HCT116 (cell line): Measurements from ENCODE around the gene SLC25A1. TPM values are rescaled to one million over a fixed set of nuclear protein-coding genes. Genes with fewer than 3 reads are reported as not detected.

Source experiments
- ATAC-seq: fragments of 200-7000 bp; cut with Tn5 transposase; 2 replicates; pipeline ENCODE4 v1.9.1; 2020; ENCODE audit warnings: mild to moderate bottlenecking, moderate library complexity
- BruUV-seq: library from RNA; stranded (reverse); fragments of 400-500 nt; replicated peaks from 2 replicates; lab custom pipeline; 2021; lab: Mats Ljungman, UMichigan
- CTCF ChIA-PET: fragments of 300-600 bp; sonication (Branson Sonifier 250); formaldehyde crosslinking; loops from one replicate; lab custom pipeline; 2021; ENCODE audit warnings: antibody characterized with exemption; lab: Charles Lee
- POLR2A ChIA-PET: fragments of 300-600, 350-600 bp; sonication (Branson Sonifier 250); formaldehyde crosslinking; loops from one replicate; lab custom pipeline; 2021; ENCODE audit warnings: antibody characterized with exemption; lab: Charles Lee
- RAD21 ChIA-PET, 2 experiments: fragments of 300-600 bp; sonication (Branson Sonifier 250); formaldehyde crosslinking; loops; one replicate each; lab custom pipeline; 2023; ENCODE audit warnings: low total read pairs in 2 of 2; ENCODE audit not compliant: uncharacterized antibody in 2 of 2, unreplicated experiment in 2 of 2, low non-redundant PET in 1 of 2; lab: Charles Lee
- DNase-seq: peaks from one replicate; pipeline ENCODE4 v3.0.0-alpha.2; 2010; ENCODE audit warnings: low read depth, low spot score
- H2AFZ ChIP-seq: fragments of 200-600 bp; shearing (Covaris generic), sonication (generic); 2 replicates; pipeline ENCODE4 v1.6.1; 2017; ENCODE audit warnings: low read depth, mixed run types, mixed read lengths, antibody characterized with exemption, low read length; ENCODE audit not compliant: poor library complexity, severe bottlenecking
- H3K27ac ChIP-seq: 2 replicates; pipeline ENCODE4 v1.5.1; 2012; ENCODE audit warnings: low read depth, low read length
- H3K27me3 ChIP-seq: fragments of 200-600 bp; sonication (generic); 2 replicates; pipeline ENCODE4 v1.6.1; 2016; ENCODE audit warnings: mixed run types, low read length, mixed read lengths; ENCODE audit not compliant: insufficient read depth
- H3K36me3 ChIP-seq, 2 experiments: fragments of 200-500 bp in 1 of 2; fragments of 200-600 bp in 1 of 2; sonication (Bioruptor generic) in 1 of 2; sonication (generic) in 1 of 2; 2 replicates each; pipeline versions ENCODE4 v1.5.1 to v1.6.1; 2014 to 2016; ENCODE audit warnings: low read length in 2 of 2, inconsistent platforms in 1 of 2, mixed read lengths in 1 of 2, mixed run types in 1 of 2; ENCODE audit not compliant: insufficient read depth in 2 of 2, control insufficient read depth in 1 of 2
- H3K4me1 ChIP-seq, 2 experiments: fragments of 200-600 bp in 1 of 2; sonication (generic) in 1 of 2; 2 replicates each; pipeline versions ENCODE4 v1.5.1 to v1.6.1; 2012 to 2017; ENCODE audit warnings: low read length in 2 of 2, inconsistent platforms in 1 of 2, mild to moderate bottlenecking in 1 of 2, mixed read lengths in 1 of 2, mixed run types in 1 of 2, moderate library complexity in 1 of 2; ENCODE audit not compliant: insufficient read depth in 2 of 2, control insufficient read depth in 1 of 2
- H3K4me2 ChIP-seq: fragments of 200-600 bp; sonication (generic); 2 replicates; pipeline ENCODE4 v1.6.1; 2017; ENCODE audit warnings: mixed run types, low read length, mixed read lengths
- H3K4me3 ChIP-seq, 2 experiments: fragments of 200-600 bp in 1 of 2; sonication (generic) in 1 of 2; replicated peaks in 1 of 2; 2 replicates each; pipeline ENCODE4 v1.5.1; 2011 to 2016; ENCODE audit warnings: low read length in 2 of 2, control low read depth in 1 of 2, low read depth in 1 of 2, mild to moderate bottlenecking in 1 of 2, mixed read lengths in 1 of 2, mixed run types in 1 of 2
- H3K79me2 ChIP-seq: fragments of 200-600 bp; sonication (generic); 2 replicates; pipeline ENCODE4 v1.6.1; 2017; ENCODE audit warnings: mild to moderate bottlenecking, mixed run types, low read length, moderate library complexity, mixed read lengths; ENCODE audit not compliant: insufficient read depth
- H3K9ac ChIP-seq: fragments of 200-600 bp; sonication (generic); 2 replicates; pipeline ENCODE4 v1.6.1; 2016; ENCODE audit warnings: low read length, mixed read lengths
- H3K9me2 ChIP-seq: fragments of 200-600 bp; sonication (generic), shearing (Covaris generic); 2 replicates; pipeline ENCODE4 v1.6.1; 2017; ENCODE audit warnings: mixed run types, mild to moderate bottlenecking, moderate library complexity; ENCODE audit not compliant: insufficient read depth
- H3K9me3 ChIP-seq, 2 experiments: fragments of 200-500 bp in 1 of 2; fragments of 200-600 bp in 1 of 2; sonication (Bioruptor generic) in 1 of 2; sonication (generic) in 1 of 2; 2 replicates each; pipeline ENCODE4 v1.6.1; 2014 to 2017; ENCODE audit warnings: low read length in 2 of 2, mixed read lengths in 2 of 2, inconsistent platforms in 1 of 2, low read depth in 1 of 2, mild to moderate bottlenecking in 1 of 2, mixed run types in 1 of 2, moderate library complexity in 1 of 2; ENCODE audit not compliant: control insufficient read depth in 1 of 2, insufficient read depth in 1 of 2
- H4K20me1 ChIP-seq: fragments of 200-600 bp; sonication (generic), shearing (Covaris generic); 2 replicates; pipeline ENCODE4 v1.6.1; 2017; ENCODE audit warnings: mixed run types, mild to moderate bottlenecking, moderate library complexity; ENCODE audit not compliant: insufficient read depth
- EGR1 ChIP-seq: IDR thresholded peaks from 2 replicates; pipeline ENCODE4 v1.6.1; 2012; ENCODE audit warnings: low read depth
- ELF1 ChIP-seq: IDR thresholded peaks from 2 replicates; pipeline ENCODE4 v1.6.1; 2012; ENCODE audit warnings: low read depth, borderline replicate concordance
- EZH2 ChIP-seq: fragments of 200-600 bp; sonication (generic); IDR thresholded peaks from 2 replicates; pipeline ENCODE4 v1.6.1; 2017; ENCODE audit warnings: antibody characterized with exemption, mixed run types
- EZH2phosphoT487 ChIP-seq: fragments of 200-600 bp; IDR thresholded peaks from 2 replicates; pipeline ENCODE4 v1.6.1; 2018; ENCODE audit warnings: antibody characterized with exemption, borderline replicate concordance
- JUND ChIP-seq: IDR thresholded peaks from 2 replicates; pipeline ENCODE4 v1.6.1; 2012
- POLR2A ChIP-seq: IDR thresholded peaks from 2 replicates; pipeline ENCODE4 v1.7.0; 2011; ENCODE audit warnings: borderline replicate concordance; ENCODE audit not compliant: insufficient read depth, insufficient read length; ENCODE audit errors: extremely low read depth
- POLR2AphosphoS5 ChIP-seq: IDR thresholded peaks from 2 replicates; pipeline ENCODE4 v1.6.1; 2011; ENCODE audit warnings: mild to moderate bottlenecking, low read depth, low read length, moderate library complexity
- SP1 ChIP-seq: IDR thresholded peaks from 2 replicates; pipeline ENCODE4 v1.6.1; 2012; ENCODE audit warnings: low read depth
- TCF7L2 ChIP-seq: IDR thresholded peaks from 2 replicates; pipeline ENCODE4 v1.7.0; 2011; ENCODE audit warnings: borderline replicate concordance, inconsistent platforms; ENCODE audit not compliant: insufficient read depth, insufficient read length; ENCODE audit errors: extremely low read depth
- YY1 ChIP-seq: IDR thresholded peaks from 2 replicates; pipeline ENCODE4 v1.6.1; 2011; ENCODE audit warnings: low read length, low read depth, moderate library complexity, mild to moderate bottlenecking; ENCODE audit not compliant: insufficient replicate concordance; ENCODE audit errors: extremely low read depth
- ZFX ChIP-seq: fragments of 450-650 bp; IDR thresholded peaks from 2 replicates; pipeline ENCODE4 v1.6.1; 2017
- ZNF274 ChIP-seq: fragments of 200-500 bp; sonication (Bioruptor generic); IDR thresholded peaks from 2 replicates; pipeline ENCODE4 v1.6.1; 2014; ENCODE audit warnings: mild to moderate bottlenecking, low read depth, low read length, inconsistent platforms
- intact Hi-C: fragments of 100-400 bp; cut with micrococcal nuclease; formaldehyde crosslinking; loops from 2 replicates; pipeline ENCODE4 v1.10.0; 2022
- total RNA-seq: library from RNA; stranded (reverse); gene quantifications from one replicate; pipeline ENCODE4 v1.2.1, GENCODE V29; 2021; ENCODE audit not compliant: unreplicated experiment
- TF ChIP-seq, protein P1 (sequence below): IDR thresholded peaks from 2 replicates; pipeline ENCODE4 v1.6.1; 2012; ENCODE audit warnings: low read depth
- TF ChIP-seq, protein P2 (sequence below): IDR thresholded peaks from 2 replicates; pipeline ENCODE4 v1.6.1; 2012

The SLC25A1 gene
- total RNA-seq, 1 experiment from 2014 or later: 146 TPM

DNA sequence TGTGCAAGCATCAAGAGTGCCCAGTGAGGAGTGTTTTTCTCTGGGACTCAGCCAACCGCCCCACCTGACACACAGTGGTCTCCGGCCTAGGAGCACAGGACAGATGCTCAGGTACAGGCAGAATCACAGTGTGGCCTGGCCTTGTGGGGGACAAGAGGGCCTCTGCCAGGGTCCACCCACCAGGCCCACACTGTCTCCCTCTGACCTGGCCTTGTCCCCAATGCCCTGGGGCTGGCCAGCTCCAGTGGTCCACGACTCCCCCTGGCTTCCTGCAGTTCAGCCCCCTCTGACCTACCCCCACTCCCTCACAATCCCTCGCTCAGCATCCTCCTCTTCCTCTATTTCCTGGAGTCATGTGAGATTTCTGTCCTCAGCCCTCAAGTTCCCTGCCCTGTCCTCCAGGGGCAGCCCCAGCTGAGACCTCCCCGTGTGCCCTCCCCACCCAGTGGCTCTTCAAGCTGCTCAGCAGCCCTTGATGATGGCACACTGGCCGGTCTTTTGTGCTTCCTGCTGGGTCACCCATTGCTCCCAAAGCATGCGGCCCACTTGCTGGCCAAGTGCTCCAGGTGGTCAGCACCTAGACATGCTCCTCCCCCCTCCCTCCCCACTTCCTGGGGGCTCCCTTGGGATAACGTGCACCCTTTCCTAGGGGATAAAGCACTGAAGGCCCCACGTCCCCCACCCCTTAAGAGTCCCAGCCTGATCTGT is 45.7 kb downstream of the SLC25A1 start:
- TF ChIP-seq EZH2phosphoT487 (no peak), POLR2AphosphoS5 (no peak), SP1 (no peak), ELF1 (no peak), ZNF274 (no peak)
- intact Hi-C loops: no loop called here
- H3K36me3 ChIP-seq: peaks cover 11 to 15% of the 10 kb centered on the region in 2 experiments; a peak in 3 of 4 replicates
- H4K20me1 ChIP-seq: no peaks in the 10 kb centered on the region
- ChIA-PET CTCF (interaction anchor here (1.6 kb wide), 1 partner anchor 12 kb away, joined by 5 read pairs; the partner anchor contains the start of gene ESS2), POLR2A (no interaction called here), RAD21 (no interaction called here)
- no peaks in the 10 kb centered on the region for H3K79me2 ChIP-seq
- H2AFZ ChIP-seq: no peak overlapping the region
- H3K27me3 ChIP-seq: no peaks in the 10 kb centered on the region
- no peaks in the 10 kb centered on the region for H3K9me3 ChIP-seq
- no peak for ATAC-seq
- H3K9ac ChIP-seq: no peak overlapping the region
- no peaks in the 10 kb centered on the region for H3K9me2 ChIP-seq
- DNase-seq: no peak
- H3K27ac ChIP-seq: no peak overlapping the region
- no TSS peak for BruUV-seq
- no peak overlapping the region for H3K4me2 ChIP-seq
- H3K4me3 ChIP-seq: no peak overlapping the region
- no peaks in the 10 kb centered on the region for H3K4me1 ChIP-seq

DNA sequence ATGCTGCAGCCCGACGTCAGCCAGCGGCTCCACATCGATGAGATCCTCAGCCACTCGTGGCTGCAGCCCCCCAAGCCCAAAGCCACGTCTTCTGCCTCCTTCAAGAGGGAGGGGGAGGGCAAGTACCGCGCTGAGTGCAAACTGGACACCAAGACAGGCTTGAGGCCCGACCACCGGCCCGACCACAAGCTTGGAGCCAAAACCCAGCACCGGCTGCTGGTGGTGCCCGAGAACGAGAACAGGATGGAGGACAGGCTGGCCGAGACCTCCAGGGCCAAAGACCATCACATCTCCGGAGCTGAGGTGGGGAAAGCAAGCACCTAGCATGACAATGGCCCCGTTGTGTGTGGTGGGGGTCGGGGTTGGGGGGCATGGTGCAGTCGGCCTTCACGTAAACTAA is 46.4 kb downstream of the SLC25A1 start:
- TF ChIP-seq SP1 (no peak), YY1 (no peak), POLR2A (no peak), TCF7L2 (no peak), EGR1 (no peak), POLR2AphosphoS5 (no peak), JUND (no peak), ZFX (no peak), EZH2 (no peak)
- TF ChIP-seq, protein P1, sequence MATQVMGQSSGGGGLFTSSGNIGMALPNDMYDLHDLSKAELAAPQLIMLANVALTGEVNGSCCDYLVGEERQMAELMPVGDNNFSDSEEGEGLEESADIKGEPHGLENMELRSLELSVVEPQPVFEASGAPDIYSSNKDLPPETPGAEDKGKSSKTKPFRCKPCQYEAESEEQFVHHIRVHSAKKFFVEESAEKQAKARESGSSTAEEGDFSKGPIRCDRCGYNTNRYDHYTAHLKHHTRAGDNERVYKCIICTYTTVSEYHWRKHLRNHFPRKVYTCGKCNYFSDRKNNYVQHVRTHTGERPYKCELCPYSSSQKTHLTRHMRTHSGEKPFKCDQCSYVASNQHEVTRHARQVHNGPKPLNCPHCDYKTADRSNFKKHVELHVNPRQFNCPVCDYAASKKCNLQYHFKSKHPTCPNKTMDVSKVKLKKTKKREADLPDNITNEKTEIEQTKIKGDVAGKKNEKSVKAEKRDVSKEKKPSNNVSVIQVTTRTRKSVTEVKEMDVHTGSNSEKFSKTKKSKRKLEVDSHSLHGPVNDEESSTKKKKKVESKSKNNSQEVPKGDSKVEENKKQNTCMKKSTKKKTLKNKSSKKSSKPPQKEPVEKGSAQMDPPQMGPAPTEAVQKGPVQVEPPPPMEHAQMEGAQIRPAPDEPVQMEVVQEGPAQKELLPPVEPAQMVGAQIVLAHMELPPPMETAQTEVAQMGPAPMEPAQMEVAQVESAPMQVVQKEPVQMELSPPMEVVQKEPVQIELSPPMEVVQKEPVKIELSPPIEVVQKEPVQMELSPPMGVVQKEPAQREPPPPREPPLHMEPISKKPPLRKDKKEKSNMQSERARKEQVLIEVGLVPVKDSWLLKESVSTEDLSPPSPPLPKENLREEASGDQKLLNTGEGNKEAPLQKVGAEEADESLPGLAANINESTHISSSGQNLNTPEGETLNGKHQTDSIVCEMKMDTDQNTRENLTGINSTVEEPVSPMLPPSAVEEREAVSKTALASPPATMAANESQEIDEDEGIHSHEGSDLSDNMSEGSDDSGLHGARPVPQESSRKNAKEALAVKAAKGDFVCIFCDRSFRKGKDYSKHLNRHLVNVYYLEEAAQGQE: no peak
- TF ChIP-seq, protein P2, sequence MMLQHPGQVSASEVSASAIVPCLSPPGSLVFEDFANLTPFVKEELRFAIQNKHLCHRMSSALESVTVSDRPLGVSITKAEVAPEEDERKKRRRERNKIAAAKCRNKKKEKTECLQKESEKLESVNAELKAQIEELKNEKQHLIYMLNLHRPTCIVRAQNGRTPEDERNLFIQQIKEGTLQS: no peak
- TF ChIP-seq, all 23 proteins: peak for 0
- DNase-seq (no peak), ATAC-seq (no peak)
- H3K4me1 ChIP-seq: no peaks in the 10 kb centered on the region
- intact Hi-C loops: no loop called here
- peaks cover 10 to 15% of the 10 kb centered on the region in 2 experiments; a peak in 3 of 4 replicates for H3K36me3 ChIP-seq
- H3K9me2 ChIP-seq: no peaks in the 10 kb centered on the region
- H3K27me3 ChIP-seq: no peaks in the 10 kb centered on the region
- ChIA-PET CTCF (interaction anchor here (1.6 kb wide), 1 partner anchor 12 kb away, joined by 5 read pairs; the partner anchor contains the start of gene ESS2), POLR2A (no interaction called here), RAD21 (no interaction called here)
- no TSS peak for BruUV-seq
- no peaks in the 10 kb centered on the region for H3K9me3 ChIP-seq
- H3K79me2 ChIP-seq: no peaks in the 10 kb centered on the region
- H2AFZ ChIP-seq: no peak overlapping the region
- H3K4me2 ChIP-seq: no peak overlapping the region
- H3K9ac ChIP-seq: no peak overlapping the region
- no peak overlapping the region for H3K4me3 ChIP-seq
- no peaks in the 10 kb centered on the region for H4K20me1 ChIP-seq
- no peak overlapping the region for H3K27ac ChIP-seq
